Spinal cord (tissue), 10 donors: ENCODE results near the gene DYNC2H1. TPM values are rescaled to one million over a fixed set of nuclear protein-coding genes. Genes with fewer than 3 reads are reported as not detected.
"Not testable (repeated sequence)": the region's sequence is repeated elsewhere in the genome, so short reads cannot be mapped to it uniquely, and the experiment has no call there.

ENCODE experiments used
- DNase-seq, 6 donors: peaks; one replicate each; pipeline versions ENCODE4 v3.0.0 to v3.0.0-alpha.2; 2013 to 2015; ENCODE audit warnings: low spot score in 6 of 6, low read depth in 4 of 6
- H3K27ac ChIP-seq: one replicate; pipeline ENCODE4 v1.5.1; 2013; ENCODE audit warnings: low read depth, low read length, control low read depth
- H3K27me3 ChIP-seq: one replicate; pipeline ENCODE4 v1.6.1; 2013; ENCODE audit warnings: low read length; ENCODE audit not compliant: control insufficient read depth, insufficient read depth
- H3K36me3 ChIP-seq: one replicate; pipeline ENCODE4 v1.6.1; 2013; ENCODE audit warnings: low read length; ENCODE audit not compliant: control insufficient read depth, insufficient read depth
- H3K4me1 ChIP-seq: one replicate; pipeline ENCODE4 v1.6.1; 2013; ENCODE audit warnings: low read length; ENCODE audit not compliant: control insufficient read depth, insufficient read depth
- H3K4me3 ChIP-seq: one replicate; pipeline ENCODE4 v1.5.1; 2013; ENCODE audit warnings: low read depth, low read length, control low read depth
- H3K9me3 ChIP-seq: one replicate; pipeline ENCODE4 v1.6.1; 2013; ENCODE audit warnings: low read length; ENCODE audit not compliant: control insufficient read depth, insufficient read depth
- WGBS: methylation state at CpG from one replicate; pipeline ENCODE4 v1.1.5; 2013; ENCODE audit warnings: missing lambda C conversion rate; ENCODE audit not compliant: insufficient coverage; 5-methylcytosine and 5-hydroxymethylcytosine counted together
- polyA plus RNA-seq, 2 donors: library from polyadenylated mRNA; unstranded; fragments of 120-200 nt; gene quantifications; one replicate each; pipeline ENCODE4 v1.2.1, GENCODE V29; 2013; ENCODE audit not compliant: insufficient read length in 2 of 2
- total RNA-seq, 2 donors: library from RNA; depleted of rRNA in 1 of 2; stranded (reverse); fragments of 120-200 nt in 1 of 2; fragments of >200 nt in 1 of 2; gene quantifications; one replicate each; pipeline versions ENCODE4 v1.2.3 to v1.2.4, GENCODE V29; 2013 to 2014
- donor health status: healthy.

Gene DYNC2H1
- total and polyA plus RNA-seq, 4 donors, result 33.3 to 80.7 (median 42.5) TPM

DNA sequence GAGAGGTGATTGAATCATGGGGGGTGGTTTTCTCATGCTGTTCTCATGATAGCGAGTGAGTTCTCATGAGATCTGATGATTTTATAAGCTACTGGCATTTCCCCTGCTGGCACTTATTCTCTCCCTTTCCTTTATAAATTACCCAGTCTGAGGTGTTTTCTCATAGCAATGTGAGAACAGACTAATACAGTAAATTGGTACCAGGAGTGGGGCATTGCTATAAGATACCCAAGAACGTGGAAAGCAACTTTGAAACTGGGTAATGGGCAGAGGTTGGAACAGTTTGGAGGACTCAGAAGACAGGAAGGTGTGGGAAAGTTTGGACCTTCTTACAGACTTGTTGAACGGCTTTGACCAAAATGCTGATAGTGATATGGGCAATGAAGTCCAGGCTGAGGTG lies 265.0 kb downstream of the DYNC2H1 start:
- 100% methylated on average over 2 of the region's 3 CpGs for WGBS
- H3K4me3 ChIP-seq, DNase-seq: not testable (repeated sequence)

DNA sequence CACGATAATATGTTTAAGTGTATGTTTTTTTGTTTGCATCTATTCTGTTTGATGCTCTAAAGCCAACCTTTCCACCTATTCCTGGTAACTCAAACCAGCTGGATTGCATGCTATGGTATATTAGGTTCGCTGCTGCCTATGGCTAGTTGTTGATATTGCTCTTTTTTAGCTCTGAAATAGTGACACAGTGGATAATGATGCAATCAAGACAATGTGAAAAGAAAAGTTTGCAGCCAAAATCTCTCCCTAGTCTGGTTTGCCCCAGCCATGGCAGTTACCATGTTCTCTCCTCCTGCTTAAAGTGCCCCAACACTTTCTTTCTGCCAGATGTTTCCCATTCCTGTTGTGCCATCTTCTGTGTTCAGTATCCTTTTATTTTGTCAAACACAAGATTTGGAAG lies 269.7 kb downstream of the DYNC2H1 start:
- no peak for DNase-seq
- H3K27ac ChIP-seq, result no peak overlapping the region
- H3K4me3 ChIP-seq, result no peak overlapping the region
- H3K4me1 ChIP-seq, result no peaks in the 10 kb centered on the region
- H3K27me3 ChIP-seq, result no peaks in the 10 kb centered on the region
- WGBS, result no CpG with 5 or more reads among the region's 2 CpGs
- H3K36me3 ChIP-seq, result no peaks in the 10 kb centered on the region
- H3K9me3 ChIP-seq, result peaks cover 6% of the 10 kb centered on the region

More for the DNA sequence above, 265.0 kb downstream of the DYNC2H1 start:
- H3K4me1 ChIP-seq, H3K9me3 ChIP-seq, H3K27ac ChIP-seq, H3K27me3 ChIP-seq, H3K36me3 ChIP-seq: not testable (repeated sequence)

- H3K4me3 ChIP-seq, result no peak overlapping the region
- H3K27me3 ChIP-seq, result no peaks in the 10 kb centered on the region
- no CpG with 5 or more reads among the region's 3 CpGs for WGBS
- peaks cover 3% of the 10 kb centered on the region for H3K9me3 ChIP-seq
- H3K4me1 ChIP-seq, result no peaks in the 10 kb centered on the region
- no peak for DNase-seq
- no peak overlapping the region for H3K27ac ChIP-seq
- no peaks in the 10 kb centered on the region for H3K36me3 ChIP-seq
Observed at GRCh38 chr11:103380031-103380430, 270.8 kb downstream of the DYNC2H1 start.

DNA sequence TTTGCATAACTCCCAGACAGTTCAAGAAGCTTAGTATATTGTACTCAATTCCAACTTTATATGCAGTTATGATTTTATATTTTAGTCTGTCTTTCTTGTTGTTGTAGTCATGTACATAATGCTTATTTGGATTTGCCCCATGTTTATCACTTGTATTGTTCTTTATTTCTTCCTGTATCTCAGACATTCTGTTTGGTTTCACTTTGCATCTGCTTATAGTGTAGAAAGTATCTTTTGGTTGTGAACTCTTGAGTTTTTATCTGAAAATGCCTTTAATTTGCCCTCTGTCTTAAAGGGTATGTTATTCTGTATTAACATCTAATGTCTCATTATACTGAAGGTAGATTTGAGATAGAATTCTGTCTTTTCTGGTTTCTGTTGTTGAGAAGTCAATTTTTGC lies 275.4 kb downstream of the DYNC2H1 start:
- no peaks in the 10 kb centered on the region for H3K9me3 ChIP-seq
- H3K36me3 ChIP-seq, result no peaks in the 10 kb centered on the region
- H3K4me1 ChIP-seq, result no peaks in the 10 kb centered on the region
- H3K27ac ChIP-seq, result no peak overlapping the region
- H3K27me3 ChIP-seq, result no peaks in the 10 kb centered on the region
- H3K4me3 ChIP-seq, result no peak overlapping the region
- DNase-seq, result no peak

- H3K27me3 ChIP-seq, result no peaks in the 10 kb centered on the region
- no peaks in the 10 kb centered on the region for H3K4me1 ChIP-seq
- DNase-seq, result no peak
- no peaks in the 10 kb centered on the region for H3K9me3 ChIP-seq
- 100% methylated on average over 1 of the region's 2 CpGs for whole genome bisulfite sequencing
- no peaks in the 10 kb centered on the region for H3K36me3 ChIP-seq
- H3K4me3 ChIP-seq, result no peak overlapping the region
- no peak overlapping the region for H3K27ac ChIP-seq
Observed at GRCh38 chr11:103395612-103396011, 286.4 kb downstream of the DYNC2H1 start.

DNA sequence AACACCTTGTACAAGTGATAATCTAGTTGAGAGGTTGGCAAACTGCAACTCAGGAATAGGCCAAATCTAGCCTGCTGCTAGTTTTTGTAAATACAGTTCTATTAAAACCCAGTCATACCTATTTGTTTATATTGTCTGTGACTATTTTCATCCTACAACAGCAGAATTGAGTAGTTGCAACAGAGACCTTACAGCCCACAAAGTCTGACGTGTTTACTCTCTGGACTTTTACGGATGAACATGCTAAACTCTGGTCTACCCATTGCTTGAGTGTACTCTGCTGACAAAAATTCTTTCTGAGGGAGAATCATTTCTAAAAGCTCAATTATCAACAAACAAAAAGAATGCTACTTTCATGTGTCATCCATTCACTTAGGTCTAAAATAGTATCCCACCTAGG lies 287.0 kb downstream of the DYNC2H1 start:
- H3K27me3 ChIP-seq, result no peaks in the 10 kb centered on the region
- no peaks in the 10 kb centered on the region for H3K4me1 ChIP-seq
- no peak for DNase-seq
- H3K4me3 ChIP-seq, result no peak overlapping the region
- no peaks in the 10 kb centered on the region for H3K36me3 ChIP-seq
- WGBS, result 90% methylated on average over 2 of the region's 2 CpGs
- H3K9me3 ChIP-seq, result peaks cover 2% of the 10 kb centered on the region
- no peak overlapping the region for H3K27ac ChIP-seq

DNA sequence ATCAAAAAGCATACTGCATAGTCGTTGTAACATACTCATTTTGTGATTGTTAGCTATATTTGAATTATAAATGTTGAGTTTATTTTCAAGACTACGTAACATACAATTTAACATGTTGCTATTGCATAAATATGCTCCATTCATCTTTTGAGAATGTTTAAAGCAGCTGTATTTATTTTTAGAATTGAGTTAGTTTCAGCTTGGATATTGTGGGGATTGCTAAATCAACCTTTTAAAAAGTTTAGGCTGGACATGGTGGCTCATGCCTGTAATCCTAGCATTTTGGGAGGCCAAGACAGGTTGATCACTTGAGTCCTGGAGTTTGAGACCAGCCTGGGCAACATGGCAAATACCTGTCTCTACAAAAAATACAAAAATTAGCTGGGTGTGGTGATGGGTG lies 288.1 kb downstream of the DYNC2H1 start:
- no peaks in the 10 kb centered on the region for H3K27me3 ChIP-seq

DNA sequence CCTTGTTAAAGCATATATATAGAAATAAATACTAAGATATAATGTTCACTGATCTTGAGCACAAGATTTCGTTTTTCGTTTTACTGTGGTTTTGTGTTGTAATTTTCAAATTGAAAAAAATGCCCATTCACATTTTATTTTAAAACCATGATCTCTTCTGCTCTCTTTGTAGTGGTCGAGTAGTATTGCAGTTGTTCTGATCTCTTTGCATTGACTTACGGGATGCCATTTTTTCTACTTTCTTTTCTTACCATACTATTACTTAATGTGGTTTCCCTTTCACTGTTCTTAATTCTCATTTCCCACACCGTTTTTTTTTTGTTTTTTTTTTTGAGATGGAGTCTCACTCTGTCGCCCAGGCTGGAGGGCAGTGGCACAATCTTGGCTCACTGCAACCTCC lies 289.6 kb downstream of the DYNC2H1 start:
- Histone ChIP-seq H3K36me3 (no peaks in the 10 kb centered on the region), H3K27me3 (no peaks in the 10 kb centered on the region), H3K4me3 (no peak overlapping the region), H3K27ac (no peak overlapping the region), H3K9me3 (peaks cover 2% of the 10 kb centered on the region), H3K4me1 (no peaks in the 10 kb centered on the region)
- WGBS, result no CpG with 5 or more reads among the region's 6 CpGs
- no peak for DNase-seq

More for the DNA sequence above, 288.1 kb downstream of the DYNC2H1 start:
- WGBS, result no CpG with 5 or more reads among the region's 2 CpGs
- Histone ChIP-seq H3K36me3 (no peaks in the 10 kb centered on the region), H3K27ac (no peak overlapping the region), H3K4me3 (no peak overlapping the region), H3K4me1 (no peaks in the 10 kb centered on the region), H3K9me3 (peaks cover 2% of the 10 kb centered on the region)
- no peak for DNase-seq

- no peak for DNase-seq
- Histone ChIP-seq H3K4me1 (no peaks in the 10 kb centered on the region), H3K36me3 (no peaks in the 10 kb centered on the region), H3K27me3 (no peaks in the 10 kb centered on the region), H3K9me3 (no peaks in the 10 kb centered on the region), H3K4me3 (no peak overlapping the region), H3K27ac (no peak overlapping the region)
- 100% methylated on average over 1 of the region's 3 CpGs for WGBS
Observed at GRCh38 chr11:103406357-103406756, 297.1 kb downstream of the DYNC2H1 start.

GRCh38 chr11:103407641-103408040 lies 298.4 kb downstream of the DYNC2H1 start:
- H3K4me3 ChIP-seq, result no peak overlapping the region
- no peak overlapping the region for H3K27ac ChIP-seq
- no peak for DNase-seq
- no peaks in the 10 kb centered on the region for H3K36me3 ChIP-seq
- H3K4me1 ChIP-seq, result no peaks in the 10 kb centered on the region
- no peaks in the 10 kb centered on the region for H3K9me3 ChIP-seq
- no peaks in the 10 kb centered on the region for H3K27me3 ChIP-seq
- WGBS, result 93% methylated on average over 1 of the region's 2 CpGs
